ENCODE results near the gene STK40.

Gene STK40

DNA sequence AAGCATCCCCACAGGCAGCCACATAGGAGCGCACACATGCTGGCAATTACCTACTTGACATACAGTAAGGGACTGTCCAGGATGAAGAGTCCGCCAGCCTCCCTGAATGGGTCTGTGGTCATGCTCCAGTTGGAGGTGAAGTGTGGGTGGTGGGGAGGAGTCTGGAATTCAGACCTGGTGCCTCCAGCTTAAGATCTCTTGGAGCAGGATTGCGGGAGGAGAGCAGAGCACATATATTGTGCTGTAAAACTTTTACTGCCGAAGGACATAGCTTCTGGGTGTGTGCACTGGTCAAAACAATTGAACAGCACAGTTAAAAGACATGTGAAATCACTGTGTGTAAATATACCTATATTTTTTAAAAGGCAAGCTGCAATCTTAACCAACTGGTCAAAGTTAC, 17.9 kb downstream of the STK40 start:
- no peak for FAIRE-seq

GRCh38 chr1:36367066-36367465, 18.7 kb downstream of the STK40 start:
- no peak for FAIRE-seq

GRCh38 chr1:36366091-36366661, 19.5 kb downstream of the STK40 start:
- FAIRE-seq = no peak

- FAIRE-seq = no peak
Observed at GRCh38 chr1:36365381-36365780, 20.3 kb downstream of the STK40 start.

DNA sequence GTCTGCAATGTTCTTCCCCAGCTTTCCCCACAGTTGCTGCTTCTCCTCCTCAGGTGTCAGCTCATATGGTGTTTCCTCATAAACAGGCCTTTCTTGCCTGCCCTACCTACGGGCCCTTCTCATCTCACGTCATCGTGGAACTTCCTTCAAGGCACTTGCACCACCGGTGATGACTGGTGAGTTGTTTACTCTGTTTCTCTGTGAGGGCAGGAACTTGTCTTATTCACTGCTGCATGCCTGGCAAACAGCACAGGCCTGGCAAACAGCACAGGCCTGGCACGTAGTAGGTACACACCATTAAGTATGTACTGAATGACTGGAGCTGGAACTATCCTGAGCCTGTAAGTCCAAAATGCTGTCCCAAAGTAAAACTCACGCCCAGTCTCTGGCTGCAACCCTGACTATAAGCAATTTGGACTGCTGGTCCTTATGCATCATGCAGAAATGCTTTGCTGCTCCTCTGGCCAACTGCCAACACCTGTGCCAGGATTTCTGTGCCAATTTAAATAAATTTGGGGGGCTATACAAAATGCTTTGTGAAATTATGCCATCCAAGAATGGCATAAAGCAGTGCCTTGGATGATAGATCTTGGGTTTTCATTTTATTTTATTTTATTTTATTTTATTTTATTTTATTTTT, 25.7 kb downstream of the STK40 start:
- FAIRE-seq = no peak

- FAIRE-seq = no peak
Observed at GRCh38 chr1:36359383-36359782, 26.3 kb downstream of the STK40 start.

GRCh38 chr1:36358514-36359084, 27.1 kb downstream of the STK40 start:
- FAIRE-seq = no peak

- FAIRE-seq = no peak
Observed at GRCh38 chr1:36355811-36356210, 29.9 kb downstream of the STK40 start.

DNA sequence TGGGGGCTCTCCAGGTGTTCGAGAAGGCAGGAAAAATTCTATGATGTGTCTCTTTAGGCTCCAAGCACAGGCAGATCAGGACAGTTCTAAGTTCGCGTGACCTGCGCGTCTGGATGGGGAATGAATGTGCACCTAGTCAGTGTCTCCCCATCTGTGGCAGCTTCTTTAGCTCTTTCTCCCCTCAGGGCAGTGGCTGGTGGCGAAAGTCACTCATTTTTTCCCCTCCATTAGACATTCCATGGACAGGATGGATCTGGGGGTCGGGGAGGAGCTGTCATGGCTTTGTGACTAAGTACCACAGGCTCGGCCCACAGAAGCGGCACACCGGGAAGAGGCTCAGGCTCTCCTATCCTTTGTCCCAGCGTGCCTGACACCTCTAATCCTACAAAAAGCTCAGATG, 31.2 kb downstream of the STK40 start:
- FAIRE-seq = no peak

DNA sequence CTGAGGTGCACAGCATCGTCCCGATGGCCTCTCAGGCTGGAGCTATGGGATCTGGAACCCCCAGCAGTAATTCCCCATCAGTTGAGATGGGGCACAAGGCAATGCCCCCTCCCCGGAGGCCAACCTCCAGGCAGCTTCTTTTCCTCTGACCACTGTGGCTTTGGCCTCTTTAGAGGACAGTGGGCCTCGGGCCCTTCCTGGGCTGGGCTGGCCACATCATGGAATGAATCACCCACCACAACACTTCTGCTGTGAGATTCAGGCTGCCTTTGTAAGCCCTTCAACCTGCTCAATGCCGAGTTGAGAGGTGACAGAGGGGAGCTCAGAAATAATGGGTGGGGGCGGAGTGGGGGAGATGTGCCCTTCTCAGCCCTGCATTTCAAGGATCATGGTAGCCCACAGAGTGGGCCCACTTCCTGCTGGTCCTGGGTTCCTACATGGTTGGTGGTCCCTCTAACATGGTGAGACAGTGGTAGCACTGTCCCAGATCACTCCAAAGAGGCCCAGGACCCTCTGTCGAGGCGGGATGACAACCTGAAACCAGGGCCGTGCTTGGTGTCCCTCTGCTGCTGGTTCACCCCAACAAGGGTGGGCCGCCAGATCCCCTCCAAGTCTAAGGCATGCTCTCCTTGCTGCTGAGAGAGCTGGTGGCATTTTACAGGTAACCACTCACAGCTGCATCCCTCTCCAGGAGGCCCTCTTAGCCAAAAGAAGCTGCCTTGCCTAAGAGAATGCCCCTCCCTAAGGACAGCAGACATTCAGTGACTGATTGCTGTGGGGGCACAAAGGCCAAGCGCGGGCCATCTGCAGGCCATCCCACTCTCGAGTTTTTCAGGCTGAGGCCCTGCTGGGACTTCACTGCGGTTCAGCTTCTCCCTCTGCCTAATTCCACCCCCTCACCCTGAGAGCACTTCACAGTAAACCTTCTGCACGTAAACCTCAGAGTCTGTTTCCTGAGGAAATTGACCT, 32.5 kb downstream of the STK40 start:
- no peak for FAIRE-seq

DNA sequence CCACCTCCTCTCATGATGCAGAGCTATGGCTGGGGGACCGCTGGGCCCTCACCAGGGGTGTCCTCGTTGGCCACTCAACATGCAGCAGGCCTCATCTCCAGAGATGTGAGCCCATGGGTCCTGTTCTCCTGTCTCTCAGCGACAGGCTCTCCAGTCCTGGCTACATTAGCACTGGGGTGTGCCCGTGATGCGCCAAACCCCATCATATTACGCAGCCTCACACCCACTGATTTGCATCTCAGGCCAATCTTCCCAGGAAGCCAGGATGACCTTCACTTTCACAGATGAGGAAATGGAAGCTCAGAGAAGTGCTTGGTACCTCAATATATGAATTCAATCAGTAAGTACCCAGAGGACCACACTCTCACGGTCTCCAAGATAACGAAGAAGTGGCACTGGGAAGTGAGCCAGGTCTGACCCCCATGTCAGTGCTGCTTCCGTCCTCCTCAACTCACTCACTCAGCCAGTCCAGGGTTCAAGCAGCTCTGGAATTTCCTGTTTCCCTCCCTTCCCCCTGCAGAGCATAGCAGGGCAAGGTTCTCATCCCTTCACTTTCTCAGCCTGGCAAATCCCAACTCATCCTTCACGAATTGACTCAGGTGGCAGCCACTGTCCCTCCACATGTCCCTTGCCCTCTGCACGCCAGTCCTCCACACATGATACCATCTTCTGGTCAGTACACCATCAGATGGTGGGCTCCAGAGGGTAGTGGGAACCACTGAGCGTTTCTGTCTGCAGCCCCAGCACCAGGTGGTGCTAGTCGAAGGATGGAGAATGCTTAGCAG, 33.4 kb downstream of the STK40 start:
- no peak for FAIRE-seq

- no peak for FAIRE-seq
Observed at GRCh38 chr1:36351227-36351977, 34.3 kb downstream of the STK40 start.

- FAIRE-seq = no peak
Observed at GRCh38 chr1:36350659-36351226, 35.0 kb downstream of the STK40 start.

GRCh38 chr1:36349839-36350238, 35.9 kb downstream of the STK40 start:
- no peak for FAIRE-seq

DNA sequence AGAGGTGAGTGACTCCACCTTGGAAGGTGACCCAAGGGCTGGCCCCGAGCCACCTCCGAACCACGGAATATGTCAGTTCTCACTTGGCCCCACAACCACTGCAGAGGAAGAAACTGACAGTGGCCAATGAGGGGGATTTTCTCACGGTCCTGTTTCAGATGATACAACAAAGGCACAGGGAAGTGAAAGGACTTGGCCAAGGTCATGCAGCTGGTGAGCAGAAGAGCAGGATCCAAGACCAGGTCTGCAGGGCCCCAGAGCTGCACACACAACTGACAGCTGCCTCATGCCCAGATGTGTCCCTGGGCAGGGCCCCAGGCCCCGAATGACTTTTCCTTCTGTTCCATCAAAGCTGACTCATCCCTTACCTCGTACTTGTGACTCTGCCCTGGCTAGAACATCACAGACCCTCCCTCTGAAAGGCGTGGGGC, 36.5 kb downstream of the STK40 start:
- no peak for FAIRE-seq

- FAIRE-seq = no peak
Observed at GRCh38 chr1:36346741-36347370, 38.9 kb downstream of the STK40 start.

- no peak for FAIRE-seq
Observed at GRCh38 chr1:36345353-36345752, 40.4 kb downstream of the STK40 start.

DNA sequence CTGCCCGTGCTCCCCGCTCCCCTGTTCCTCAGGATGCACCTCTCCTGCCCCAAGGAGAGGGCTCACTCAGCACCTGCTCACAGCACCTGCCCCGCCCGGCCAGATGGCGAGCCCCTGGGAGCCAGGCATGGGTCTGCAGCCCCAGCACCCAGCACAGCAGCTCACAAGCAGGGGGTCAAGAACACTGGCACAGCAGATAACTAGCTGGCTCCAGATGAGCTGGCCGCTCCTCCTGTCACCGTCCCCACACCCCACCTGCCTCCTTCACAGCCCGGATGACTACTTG, 41.4 kb downstream of the STK40 start:
- no peak for FAIRE-seq

- no peak for FAIRE-seq
Observed at GRCh38 chr1:36343651-36344394, 41.9 kb downstream of the STK40 start.

- no peak for FAIRE-seq
Observed at GRCh38 chr1:36342426-36343185, 43.1 kb downstream of the STK40 start.

Data from endometrium (tissue), 2 donors.